PC-9 (cell line): ENCODE results near the gene MIDN. TPM values are rescaled to one million over a fixed set of nuclear protein-coding genes. Genes with fewer than 3 reads are reported as not detected.

Experiments used
- BruUV-seq: library from RNA; stranded (reverse); fragments of 400-500 nt; replicated peaks from 2 replicates; lab custom pipeline; 2021; lab: Mats Ljungman, UMichigan
- CTCF ChIA-PET: fragments of 300-600 bp; sonication (Branson Sonifier 250); formaldehyde crosslinking; loops from one replicate; lab custom pipeline; 2022; ENCODE audit warnings: antibody characterized with exemption; lab: Charles Lee
- POLR2A ChIA-PET: fragments of 300-600 bp; sonication (Branson Sonifier 250); formaldehyde crosslinking; loops from one replicate; lab custom pipeline; 2022; ENCODE audit warnings: antibody characterized with exemption; ENCODE audit not compliant: unreplicated experiment; lab: Charles Lee
- DNase-seq, 2 experiments: peaks; one replicate each; pipeline versions ENCODE4 v3.0.0 to v3.0.0-alpha.2; 2015 to 2022; ENCODE audit warnings: mixed read lengths in 1 of 2
- H2AFZ ChIP-seq: fragments of 200-600 bp; sonication (generic); 2 replicates; pipeline ENCODE4 v1.8.1; 2017; ENCODE audit warnings: antibody characterized with exemption
- H3F3A ChIP-seq: fragments of 200-600 bp; sonication (generic); 2 replicates; pipeline ENCODE4 v1.8.1; 2017; ENCODE audit warnings: antibody characterized with exemption, mild to moderate bottlenecking, low read depth; ENCODE audit not compliant: insufficient read depth
- H3K27ac ChIP-seq: fragments of 200-600 bp; sonication (generic); 2 replicates; pipeline ENCODE4 v1.6.1; 2016; ENCODE audit warnings: mixed run types
- H3K27me3 ChIP-seq: fragments of 200-600 bp; sonication (generic); 2 replicates; pipeline ENCODE4 v1.6.1; 2016; ENCODE audit warnings: low read depth, mixed run types; ENCODE audit not compliant: insufficient read depth
- H3K36me3 ChIP-seq: fragments of 200-600 bp; sonication (generic); 2 replicates; pipeline ENCODE4 v1.6.1; 2016; ENCODE audit warnings: low read depth, mixed run types
- H3K4me1 ChIP-seq: fragments of 200-600 bp; sonication (generic); replicated peaks from 2 replicates; pipeline ENCODE4 v1.6.1; 2016; ENCODE audit warnings: mixed run types; ENCODE audit not compliant: insufficient read depth
- H3K4me2 ChIP-seq: fragments of 200-600 bp; sonication (generic); 2 replicates; pipeline ENCODE4 v1.6.1; 2017; ENCODE audit warnings: mixed run types
- H3K4me3 ChIP-seq: fragments of 200-600 bp; sonication (generic); 2 replicates; pipeline ENCODE4 v1.6.1; 2016; ENCODE audit warnings: mixed run types
- H3K79me2 ChIP-seq: fragments of 200-600 bp; sonication (generic); 2 replicates; pipeline ENCODE4 v1.6.1; 2017; ENCODE audit warnings: low read depth, mixed run types
- H3K9me2 ChIP-seq: fragments of 200-600 bp; sonication (generic); 2 replicates; pipeline ENCODE4 v1.8.1; 2017; ENCODE audit warnings: mild to moderate bottlenecking; ENCODE audit not compliant: insufficient read depth
- H3K9me3 ChIP-seq: fragments of 200-600 bp; sonication (generic); 2 replicates; pipeline ENCODE4 v1.8.1; 2016; ENCODE audit warnings: low read depth; ENCODE audit not compliant: insufficient read depth
- H4K20me1 ChIP-seq: fragments of 200-600 bp; sonication (generic); 2 replicates; pipeline ENCODE4 v1.8.1; 2017; ENCODE audit not compliant: insufficient read depth
- CTCF ChIP-seq: fragments of 200-600 bp; sonication (generic); conservative IDR thresholded peaks from 2 replicates; pipeline ENCODE4 v1.6.1; 2017; ENCODE audit warnings: mixed run types, antibody characterized with exemption, mild to moderate bottlenecking, moderate library complexity
- EZH2 ChIP-seq: fragments of 200-600 bp; sonication (generic); IDR thresholded peaks from 2 replicates; pipeline ENCODE4 v1.8.0; 2017; ENCODE audit warnings: antibody characterized with exemption, low read depth
- intact Hi-C: fragments of 100-400 bp; cut with micrococcal nuclease; formaldehyde crosslinking; loops from one replicate; pipeline ENCODE4 v1.10.0; 2022; ENCODE audit not compliant: unreplicated experiment
- total RNA-seq: library from RNA; stranded (reverse); gene quantifications from 2 replicates; pipeline ENCODE4 v1.2.3, GENCODE V29; 2021

The MIDN gene
- total RNA-seq, 1 experiment from 2014 or later: 61.4 TPM

DNA sequence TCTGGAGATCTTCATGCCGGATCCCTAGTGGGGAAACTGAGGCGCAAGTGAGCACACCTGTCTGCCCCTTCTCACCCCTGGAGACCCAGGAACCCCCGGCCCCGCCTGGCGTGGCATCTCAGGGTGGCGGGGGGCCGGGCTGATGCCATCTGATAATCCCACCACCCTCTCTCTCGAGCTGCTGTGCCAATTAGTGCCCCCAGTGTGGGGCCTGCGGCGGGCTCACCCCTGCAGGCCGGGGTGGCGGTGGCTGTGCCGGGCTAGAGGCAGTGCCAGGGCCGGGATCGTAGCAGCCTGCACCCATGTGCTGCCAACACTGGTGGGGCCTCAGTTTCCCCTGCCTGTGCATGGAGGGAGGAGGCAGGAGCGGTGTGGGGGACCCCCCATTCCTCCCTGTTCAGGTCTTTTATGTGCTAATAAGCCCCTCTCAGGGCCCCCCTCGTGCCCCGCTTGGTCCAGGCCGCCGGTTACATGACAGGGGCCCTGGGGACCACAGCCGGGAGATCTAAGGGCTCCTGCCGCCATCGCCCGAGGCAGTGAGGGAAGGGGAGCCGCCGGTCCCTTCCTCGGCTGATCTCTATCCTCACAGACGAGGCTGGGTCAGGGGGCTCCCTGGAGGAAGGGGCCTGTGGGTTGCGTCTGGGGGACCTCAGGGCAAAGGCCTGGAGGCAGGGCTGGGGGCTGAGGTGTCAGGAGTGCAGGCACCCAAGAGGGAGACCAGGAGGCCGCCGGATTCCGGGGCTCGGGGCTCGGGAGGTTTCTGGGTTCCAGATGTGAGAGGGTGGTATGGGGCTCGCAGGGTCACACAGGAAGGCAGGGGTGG, 45.6 kb downstream of the MIDN start:
- Histone ChIP-seq H3K4me3 (no peak overlapping the region), H2AFZ (no peak overlapping the region), H3F3A (no peaks in the 10 kb centered on the region), H3K4me2 (no peak overlapping the region), H3K4me1 (no peaks in the 10 kb centered on the region), H3K9me3 (no peaks in the 10 kb centered on the region), H4K20me1 (no peaks in the 10 kb centered on the region), H3K27ac (no peak overlapping the region), H3K36me3 (no peaks in the 10 kb centered on the region), H3K27me3 (peaks cover 14% of the 10 kb centered on the region; the same call in 1 of the 2 replicates), H3K79me2 (no peaks in the 10 kb centered on the region), H3K9me2 (no peaks in the 10 kb centered on the region)
- intact Hi-C loops: no loop called here
- TF ChIP-seq EZH2 (no peak), CTCF (no peak)
- CTCF ChIA-PET: no interaction called here
- BruUV-seq: no TSS peak
- DNase-seq: no peak
- POLR2A ChIA-PET: no interaction called here

DNA sequence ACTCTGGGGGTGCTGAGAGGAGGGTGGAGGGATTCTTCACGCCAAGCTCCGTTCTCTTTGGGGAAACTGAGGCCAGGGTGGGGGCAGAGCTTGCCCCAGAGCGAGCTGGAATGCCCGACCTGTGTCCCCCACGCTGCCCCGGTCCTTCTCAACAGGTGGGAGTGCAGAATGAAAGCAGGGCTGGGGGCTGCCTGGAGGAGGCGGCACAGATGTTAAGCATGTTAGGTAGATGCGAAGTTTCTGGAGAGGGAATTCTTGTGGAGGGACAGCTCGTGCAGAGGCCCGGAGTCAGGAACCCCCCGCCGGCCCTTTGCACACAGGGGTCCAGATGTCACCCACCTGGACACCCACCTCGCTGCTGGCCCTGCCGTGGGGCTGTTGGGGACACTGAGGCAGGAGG, 46.3 kb downstream of the MIDN start:
- no TSS peak for BruUV-seq
- ChIA-PET CTCF (no interaction called here), POLR2A (no interaction called here)
- Histone ChIP-seq H3K9me2 (no peaks in the 10 kb centered on the region), H3K4me2 (no peak overlapping the region), H2AFZ (no peak overlapping the region), H3K27me3 (peaks cover 14% of the 10 kb centered on the region; the same call in 1 of the 2 replicates), H3K4me1 (no peaks in the 10 kb centered on the region), H3K27ac (no peak overlapping the region), H3K79me2 (no peaks in the 10 kb centered on the region), H3K4me3 (no peak overlapping the region), H4K20me1 (no peaks in the 10 kb centered on the region), H3F3A (no peaks in the 10 kb centered on the region), H3K9me3 (no peaks in the 10 kb centered on the region), H3K36me3 (no peaks in the 10 kb centered on the region)
- intact Hi-C loops: no loop called here
- no peak for TF ChIP-seq EZH2
- TF ChIP-seq CTCF: no peak
- DNase-seq: no peak

GRCh38 chr19:1295169-1296012, 47.0 kb downstream of the MIDN start:
- Histone ChIP-seq H3K4me2 (no peak overlapping the region), H3K36me3 (no peaks in the 10 kb centered on the region), H3F3A (no peaks in the 10 kb centered on the region), H3K79me2 (no peaks in the 10 kb centered on the region), H3K9me2 (no peaks in the 10 kb centered on the region), H3K4me3 (no peak overlapping the region), H3K27ac (no peak overlapping the region), H4K20me1 (no peaks in the 10 kb centered on the region), H2AFZ (no peak overlapping the region), H3K4me1 (no peaks in the 10 kb centered on the region), H3K9me3 (no peaks in the 10 kb centered on the region), H3K27me3 (peaks cover 14% of the 10 kb centered on the region; the same call in 1 of the 2 replicates)
- no peak for TF ChIP-seq EZH2
- TF ChIP-seq CTCF: no peak
- intact Hi-C loops: no loop called here
- DNase-seq: no peak
- POLR2A ChIA-PET: no interaction called here
- no TSS peak for BruUV-seq
- CTCF ChIA-PET: interaction anchor here (0.5 to 0.6 kb wide), 2 partner anchors 22 to 250 kb away, joined by 3 read pairs; no protein-coding TSS in a partner anchor
